ENCODE measurements around the gene ETV7.
"Not testable (repeated sequence)": the region's sequence is repeated elsewhere in the genome, so short reads cannot be mapped to it uniquely, and the experiment has no call there.

Gene ETV7

DNA sequence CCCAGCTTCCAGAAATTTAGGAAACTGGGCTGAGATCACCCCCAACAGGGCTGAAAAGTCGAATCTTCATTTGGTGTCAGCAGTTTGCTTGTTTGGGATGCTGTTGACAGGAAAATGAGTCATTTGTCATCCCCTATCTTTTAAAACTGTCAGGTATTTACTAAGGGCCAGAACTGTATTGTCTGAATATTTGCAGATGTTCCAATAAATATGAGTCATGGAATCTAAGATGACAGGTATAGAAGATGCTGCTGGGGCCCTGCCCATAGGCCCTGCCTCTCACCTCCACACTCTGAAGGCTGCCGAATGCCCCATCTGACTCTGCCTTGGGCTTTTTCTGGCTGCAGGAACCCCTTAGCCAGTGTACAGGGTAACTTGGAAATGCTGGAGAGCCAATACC is 3.9 kb downstream of the ETV7 start:
- DNase-seq, result no peak

DNA sequence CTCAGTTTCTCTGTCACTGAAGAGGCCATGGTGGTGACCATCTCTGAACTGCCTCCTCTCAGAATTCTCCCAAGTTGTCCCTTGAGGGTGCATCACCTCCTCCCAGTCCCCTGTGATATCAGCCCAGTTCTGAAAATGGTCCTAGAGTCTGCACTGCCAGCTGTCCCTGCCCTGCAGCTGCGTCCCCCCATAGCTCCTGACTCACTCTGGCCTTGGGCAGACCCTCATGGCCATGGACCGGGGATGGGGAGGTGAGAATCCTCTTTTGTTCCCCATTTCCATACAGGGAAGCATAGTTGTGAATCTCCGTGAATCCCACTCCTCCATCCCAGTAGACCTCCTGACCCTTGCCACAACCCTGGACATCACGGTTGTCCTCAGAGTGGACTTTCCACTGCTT is 4.5 kb downstream of the ETV7 start:
- no peak for DNase-seq

DNA sequence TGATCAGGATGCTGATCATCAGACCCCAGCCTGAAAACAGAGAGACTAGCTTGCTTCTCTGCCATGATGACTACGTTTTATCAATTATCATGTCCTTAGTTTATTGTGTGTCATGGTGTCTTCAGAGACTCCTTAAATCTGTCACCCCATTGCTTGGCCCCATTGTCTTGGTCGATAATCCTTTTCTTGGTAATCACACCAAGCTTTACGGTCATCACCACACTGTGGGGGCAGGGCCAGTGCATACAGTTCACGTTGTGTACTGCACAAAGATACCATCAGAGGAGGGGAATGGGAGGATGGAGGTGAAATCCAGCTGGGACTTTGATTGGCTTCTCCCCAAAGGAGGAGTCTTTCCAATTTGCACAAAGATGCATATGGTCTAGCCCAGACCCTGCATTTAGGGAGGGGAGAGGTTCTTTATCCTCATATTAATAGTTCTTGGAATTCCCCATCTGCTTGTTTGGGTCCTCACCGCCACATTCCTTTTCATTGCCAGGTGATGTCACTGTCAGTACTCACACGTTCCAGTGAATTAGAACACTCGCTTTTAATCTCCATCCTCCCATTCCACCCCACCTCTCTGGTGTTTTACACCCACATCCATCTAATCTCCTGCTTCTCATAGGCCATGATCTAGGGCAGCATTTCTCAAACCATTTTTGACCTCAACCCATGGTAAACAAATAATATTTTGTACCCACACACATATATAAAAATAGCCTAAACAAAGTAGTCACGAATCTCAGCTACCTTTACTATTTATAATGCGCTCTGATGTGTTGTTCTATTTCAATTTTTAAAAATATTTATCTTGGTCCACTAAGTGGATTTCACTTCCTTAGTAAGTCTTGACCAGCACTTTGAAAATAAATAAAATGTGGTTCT is 5.7 kb downstream of the ETV7 start:
- DNase-seq, result no peak

DNA sequence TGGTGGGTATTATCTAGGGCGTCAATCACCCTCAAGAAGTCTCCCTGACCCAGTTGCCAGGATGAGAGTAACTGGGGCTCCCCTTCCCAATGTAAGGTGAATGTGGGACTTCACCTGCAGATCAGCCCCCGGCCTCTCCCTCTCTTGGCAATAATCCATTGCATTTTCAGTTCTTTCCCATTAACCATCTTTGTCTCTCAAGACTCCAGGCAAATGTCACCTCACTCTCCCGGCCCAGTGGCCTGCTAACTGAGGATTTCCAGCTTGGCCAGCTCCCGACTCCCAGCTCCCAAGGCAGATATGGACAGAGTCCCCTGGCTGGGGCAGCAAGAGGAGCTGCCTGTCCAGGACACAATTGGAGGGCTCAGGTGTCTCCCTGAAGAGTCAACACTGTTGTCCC is 7.3 kb downstream of the ETV7 start:
- DNase-seq, result no peak

DNA sequence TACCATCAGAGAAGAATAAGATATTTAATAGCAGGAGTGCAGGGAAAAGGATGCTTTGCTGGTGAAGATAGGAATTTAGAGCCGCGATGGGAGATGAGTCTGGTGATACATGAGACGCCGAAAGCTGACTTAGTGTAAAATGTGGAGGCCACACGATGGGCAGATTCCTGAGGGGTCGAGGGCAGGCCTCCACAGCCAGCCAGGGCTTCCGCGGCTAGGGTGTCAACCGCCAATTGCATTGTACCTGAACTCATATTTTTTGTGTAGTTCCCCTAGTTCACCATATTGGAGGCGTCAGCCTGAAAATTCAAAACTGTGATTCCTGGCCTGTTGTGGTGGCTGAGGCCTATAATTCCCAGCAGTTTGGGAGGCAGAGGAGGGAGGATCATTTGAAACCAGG is 8.5 kb downstream of the ETV7 start:
- no peak for DNase-seq

DNA sequence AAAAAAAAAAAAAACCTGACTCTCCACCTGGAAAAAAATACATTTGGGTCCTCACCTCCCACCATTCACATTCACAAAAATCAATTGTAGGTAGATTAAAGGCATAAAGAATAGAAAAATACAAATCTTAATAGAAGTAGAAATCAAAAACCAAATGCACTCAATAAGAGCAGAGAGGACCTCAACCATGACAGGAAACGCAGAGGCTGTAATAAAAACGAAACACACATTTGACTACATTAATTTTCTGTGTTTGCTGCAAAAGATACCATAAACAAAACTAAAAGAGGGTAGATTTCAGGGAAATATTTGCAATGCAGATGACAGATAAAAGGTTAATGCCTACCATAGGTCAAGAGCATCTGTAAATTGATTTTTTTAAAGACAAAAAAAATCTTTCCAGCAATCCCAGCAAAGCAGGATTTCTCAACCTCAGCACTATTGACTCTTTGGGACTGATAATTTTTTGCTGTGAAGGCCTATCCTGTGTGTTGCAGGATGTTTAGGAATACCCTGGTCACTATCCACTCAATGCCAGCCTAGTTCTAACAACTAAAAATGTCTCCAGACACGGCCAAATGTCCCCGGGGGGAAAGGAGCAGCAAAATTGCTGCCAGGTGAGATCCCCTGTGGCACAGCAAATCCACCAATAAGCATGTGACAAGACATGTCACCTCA is 9.1 kb downstream of the ETV7 start:
- DNase-seq, result no peak

DNA sequence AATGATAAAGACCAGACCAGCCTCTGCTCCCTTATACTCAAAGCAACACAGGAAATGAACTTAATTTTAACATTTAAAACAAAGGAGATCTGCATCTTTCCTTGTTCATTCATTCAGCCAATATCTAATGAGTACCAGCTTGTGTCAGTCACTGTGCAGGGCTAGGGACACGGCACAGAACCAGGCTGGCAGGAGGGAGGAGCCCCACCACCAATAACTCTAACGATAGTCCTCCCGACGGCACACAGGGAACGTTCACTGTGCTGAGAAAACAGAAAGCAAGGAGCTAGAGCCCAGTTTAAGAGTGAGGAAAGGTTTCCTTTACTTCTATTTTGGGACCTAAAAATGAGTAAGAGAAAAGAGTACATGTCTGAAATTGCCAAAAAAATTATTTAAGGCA is 9.9 kb downstream of the ETV7 start:
- DNase-seq, result no peak

DNA sequence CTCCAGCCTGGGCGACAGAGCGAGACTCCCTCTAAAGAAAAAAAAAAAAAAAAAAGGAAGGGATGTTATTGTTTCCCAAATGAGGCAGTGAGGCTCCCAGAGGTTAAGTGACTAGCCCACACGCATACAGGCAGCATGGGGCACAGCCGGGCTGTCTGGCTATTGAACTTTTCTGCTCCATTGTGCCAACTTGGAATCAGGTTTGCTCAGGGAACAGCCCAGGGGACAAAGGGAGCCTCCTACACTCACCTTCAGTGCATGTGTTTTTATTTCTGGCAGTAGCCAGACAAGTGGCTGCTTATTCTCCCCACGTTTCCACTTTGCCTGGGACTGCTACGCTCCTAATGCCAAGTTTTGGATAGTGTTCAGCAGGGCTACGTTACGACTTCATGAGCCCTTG is 10.7 kb downstream of the ETV7 start:
- DNase-seq, result no peak

DNA sequence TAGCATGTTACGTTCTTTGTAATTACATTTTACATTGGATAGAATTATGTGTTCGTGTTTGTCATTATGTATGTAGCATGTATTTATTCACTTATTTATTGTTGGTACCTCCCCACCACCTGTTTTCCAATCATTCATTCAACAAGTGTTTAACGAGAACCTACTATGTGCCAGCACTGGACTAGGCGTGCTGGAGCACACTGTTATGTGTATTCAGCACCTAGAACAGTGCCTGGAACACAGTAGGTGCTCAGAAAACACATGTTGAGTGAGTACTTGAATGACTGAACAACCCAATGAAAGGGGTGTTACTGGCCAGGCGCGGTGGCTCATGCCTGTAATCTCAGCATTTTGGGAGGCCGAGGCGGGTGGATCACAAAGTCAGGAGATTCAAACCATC is 11.3 kb downstream of the ETV7 start:
- DNase-seq, result no peak

DNA sequence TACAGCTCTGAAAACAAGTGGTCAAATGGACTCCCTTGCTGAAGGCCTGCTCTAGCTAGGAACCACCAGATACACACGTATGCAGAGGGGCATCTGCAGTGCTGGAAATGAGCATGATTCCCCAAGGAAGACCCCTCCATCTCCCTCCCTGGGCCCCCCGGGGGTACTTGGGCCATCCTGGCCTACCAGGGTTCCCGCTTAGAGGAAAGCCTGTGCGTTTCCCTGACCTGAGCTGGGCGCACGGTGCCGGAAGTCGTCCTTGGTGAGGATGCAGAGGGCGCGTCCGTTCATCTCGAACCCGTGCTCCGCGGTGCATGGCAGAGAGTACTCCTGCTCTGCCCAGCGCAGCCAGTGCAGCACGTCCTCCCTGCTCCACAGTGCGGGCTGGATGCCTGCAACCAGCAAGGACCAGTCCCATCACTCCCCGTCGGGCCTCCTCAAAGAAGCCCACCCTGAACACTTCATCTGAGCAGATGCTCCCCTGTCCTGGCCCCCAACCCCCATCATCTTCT is 11.8 kb downstream of the ETV7 start:
- no peak for DNase-seq

DNA sequence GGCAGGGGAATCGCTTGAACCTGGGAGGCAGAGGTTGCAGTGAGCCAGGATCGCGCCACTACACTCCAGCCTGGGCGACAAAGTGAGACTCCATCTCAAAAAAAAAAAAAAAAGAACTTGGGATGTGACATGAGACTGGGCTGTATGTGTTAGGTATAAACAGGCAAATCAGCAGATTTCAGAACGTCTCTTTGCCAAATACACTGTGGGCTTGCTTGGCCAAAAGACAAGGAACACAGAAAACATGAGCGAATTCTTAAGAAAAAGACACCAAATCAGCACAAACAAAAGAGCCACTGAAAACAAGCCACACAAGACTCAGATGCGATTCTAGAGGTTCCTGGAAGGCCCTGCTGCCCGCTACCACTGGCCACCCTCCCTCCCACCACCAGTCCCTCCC is 12.5 kb downstream of the ETV7 start:
- no peak for DNase-seq

DNA sequence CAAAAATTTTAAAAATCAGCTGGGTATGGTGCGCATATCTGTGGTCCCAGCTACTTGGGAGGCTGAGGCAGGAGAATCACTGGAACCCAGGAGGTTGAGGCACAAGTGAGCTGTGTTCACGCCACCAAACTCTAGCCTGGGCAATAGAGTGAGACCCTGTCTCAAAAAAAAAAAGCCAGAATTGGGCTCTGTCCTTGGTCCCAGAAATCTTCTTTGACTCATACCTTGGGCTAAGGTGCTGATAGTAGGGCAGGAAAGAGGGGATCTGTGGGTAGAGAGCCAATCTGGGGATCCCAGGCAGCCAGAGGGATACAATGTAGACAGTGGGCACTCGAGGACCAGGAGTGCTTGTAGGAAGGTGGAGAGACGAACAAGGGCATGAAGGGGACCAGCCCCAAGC is 13.3 kb downstream of the ETV7 start:
- DNase-seq, result no peak

DNA sequence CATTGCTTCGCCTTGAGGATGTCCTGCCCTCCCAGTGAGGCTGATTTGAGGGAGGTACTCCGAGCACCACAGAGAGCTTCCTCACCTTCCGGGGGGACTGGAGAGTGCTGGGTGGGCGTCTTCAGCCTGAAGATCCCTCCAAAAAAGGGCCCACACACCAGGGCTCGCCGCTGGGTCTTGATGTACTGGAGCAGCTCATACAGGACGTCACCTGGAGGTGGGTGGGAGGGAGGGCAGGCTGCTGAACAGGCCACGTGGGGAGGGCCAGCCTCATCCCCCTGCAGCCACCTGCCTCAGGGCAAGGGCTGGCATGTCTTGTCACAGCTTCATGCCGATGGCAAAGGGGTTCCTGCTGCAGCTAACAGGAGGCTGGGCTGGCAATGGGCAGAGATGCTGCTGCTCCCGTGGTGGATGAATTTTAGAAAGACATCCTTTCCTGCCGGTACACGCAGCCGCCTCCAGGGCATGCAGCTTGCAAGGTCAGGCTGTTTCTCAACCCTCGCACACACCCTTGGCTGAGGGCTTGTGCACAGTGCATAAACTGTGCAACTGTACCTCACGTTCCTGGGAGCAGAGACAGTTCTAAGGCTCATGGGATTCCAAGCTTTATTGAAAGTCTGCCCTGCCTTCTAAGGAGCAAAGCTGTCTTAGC is 14.0 kb downstream of the ETV7 start:
- DNase-seq, result no peak

DNA sequence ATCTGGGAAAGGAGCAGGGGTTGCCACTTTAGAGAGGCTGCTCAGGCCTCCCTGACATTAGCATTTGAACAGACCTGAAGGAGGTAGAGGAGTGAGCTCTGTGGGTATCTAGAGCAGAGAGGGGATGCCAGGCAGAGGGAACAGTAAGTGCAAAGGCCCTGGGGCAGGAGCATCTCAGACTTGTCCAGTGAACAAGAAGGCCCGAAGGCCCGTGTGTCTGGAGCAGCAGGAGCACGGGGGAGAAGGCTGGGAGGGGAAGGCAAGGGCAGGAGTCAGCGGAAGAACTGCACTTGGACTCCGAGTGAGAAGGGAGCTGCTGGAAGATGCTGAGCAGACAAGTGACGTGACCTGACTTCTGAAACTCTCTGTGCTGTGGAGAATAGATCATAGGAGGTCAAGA is 15.4 kb downstream of the ETV7 start:
- no peak for DNase-seq

DNA sequence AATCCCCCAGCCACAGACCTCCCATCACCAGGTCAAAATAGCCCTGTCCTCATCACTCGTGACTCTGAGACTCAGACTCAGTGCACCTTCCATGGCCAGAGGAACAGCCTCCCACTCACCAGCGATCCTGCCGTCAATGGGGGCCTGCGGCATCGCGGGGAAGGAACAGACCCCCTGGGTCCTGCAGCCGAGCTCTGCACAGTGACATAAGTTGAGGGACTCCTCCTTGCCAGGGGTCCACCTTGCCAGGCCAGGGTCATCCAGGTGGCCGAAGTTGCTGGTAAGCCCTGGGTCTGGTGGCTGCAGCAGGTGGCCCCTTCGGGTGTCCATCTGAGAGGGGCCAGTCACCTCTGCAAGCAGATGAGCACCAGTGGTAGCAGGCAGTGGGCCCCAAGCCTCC is 16.3 kb downstream of the ETV7 start:
- DNase-seq, result no peak

DNA sequence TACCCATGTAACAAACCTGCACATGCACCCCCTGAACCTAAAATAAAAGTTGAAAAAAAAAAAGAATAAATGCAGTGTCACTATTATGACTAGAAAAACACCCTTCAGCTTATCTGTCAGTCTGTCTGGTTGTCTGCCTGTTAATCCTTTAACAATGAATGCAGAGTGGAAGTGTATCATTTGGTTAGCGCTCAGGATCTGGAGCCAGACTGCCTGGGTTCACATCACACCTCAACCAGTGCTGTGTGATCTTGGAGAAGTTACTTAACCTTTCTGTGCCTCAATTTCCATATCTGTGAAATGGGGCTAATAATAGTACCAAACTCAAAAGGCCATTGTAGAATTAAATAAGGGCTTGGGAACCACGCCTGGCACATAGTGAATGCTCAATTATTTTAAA is 16.8 kb downstream of the ETV7 start:
- DNase-seq, result no peak

DNA sequence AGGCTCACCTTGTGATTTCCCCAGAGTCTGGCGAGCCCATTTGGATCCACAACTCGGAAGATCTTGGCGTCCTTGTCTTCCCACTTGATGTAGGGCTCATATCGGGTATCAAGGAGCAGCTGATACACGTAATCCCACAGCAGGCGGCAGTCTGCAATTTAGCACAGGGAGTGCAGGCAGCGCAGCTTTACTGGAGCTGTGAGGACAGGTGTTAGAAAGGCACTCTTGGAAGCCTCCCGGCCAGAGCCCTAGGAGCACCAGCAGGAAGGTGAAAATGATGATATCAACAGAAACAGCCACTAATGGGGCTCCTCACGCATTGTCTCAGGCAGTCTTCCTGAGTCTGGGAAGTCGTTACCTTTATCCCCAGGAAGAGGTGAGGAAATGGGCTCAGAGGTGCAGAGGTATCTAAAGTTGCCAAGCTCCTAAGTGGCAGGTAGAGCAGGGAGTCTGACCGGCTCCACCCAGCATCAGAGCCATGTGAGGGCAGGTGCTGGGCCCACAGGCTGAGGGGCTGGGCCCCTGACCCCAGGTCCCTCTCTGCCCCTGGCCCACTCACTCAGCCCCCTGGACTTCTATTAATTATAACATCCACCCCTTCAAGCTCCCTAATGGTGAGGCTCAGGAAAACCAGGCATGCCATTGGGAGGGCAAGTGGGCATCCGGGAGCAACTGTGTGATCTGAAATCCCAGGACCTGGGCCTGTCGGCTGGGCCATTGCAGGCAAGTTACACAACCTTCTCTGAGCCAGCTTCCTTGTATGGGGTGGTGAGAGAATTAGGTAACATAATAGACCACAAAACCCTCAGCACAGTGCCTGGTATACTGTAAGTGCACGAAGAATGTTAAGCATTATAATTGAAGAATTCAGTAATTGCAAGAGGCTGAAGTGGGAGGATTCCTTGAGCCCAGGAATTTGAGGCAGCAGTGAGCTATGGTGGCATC is 18.3 kb downstream of the ETV7 start:
- DNase-seq, result peak; percentile 90

DNA sequence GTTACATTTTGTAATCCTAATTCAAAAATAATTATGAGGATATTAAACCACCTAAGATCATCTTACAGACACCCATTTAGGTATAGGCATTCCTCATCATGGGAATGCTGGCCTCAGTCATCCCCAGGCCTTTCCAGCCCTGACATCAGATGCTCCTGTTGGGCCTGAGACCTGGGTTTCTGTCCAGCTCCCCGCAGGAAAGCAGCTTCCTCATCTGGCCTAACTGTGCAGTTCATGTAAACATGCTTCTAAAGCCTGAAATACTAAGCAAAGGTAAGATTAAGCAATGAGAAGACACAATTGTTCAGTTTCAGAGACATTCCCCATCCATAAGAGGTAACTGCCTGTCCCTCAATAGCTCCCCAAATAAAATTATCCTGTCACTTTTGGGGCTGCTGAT is 19.0 kb downstream of the ETV7 start:
- no peak for DNase-seq

DNA sequence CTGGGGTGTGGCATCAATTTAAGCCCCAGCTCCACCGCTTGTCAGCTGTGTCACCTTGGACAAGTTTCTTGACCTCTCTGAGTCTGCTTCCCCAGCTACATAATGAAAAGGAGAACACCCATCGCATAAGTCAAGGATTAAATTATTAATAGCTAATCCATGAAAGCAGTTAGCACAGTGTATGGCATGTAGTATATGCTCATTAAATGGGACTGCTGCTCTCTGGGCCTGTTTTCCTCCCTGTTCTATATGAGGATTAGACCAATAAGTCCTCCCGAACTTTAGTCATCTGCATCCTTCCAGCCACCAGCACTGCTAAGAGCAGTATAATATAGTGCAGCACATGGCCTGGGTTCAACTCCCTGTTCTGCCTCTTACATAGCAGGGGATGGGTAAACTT is 19.7 kb downstream of the ETV7 start:
- DNase-seq, result no peak

DNA sequence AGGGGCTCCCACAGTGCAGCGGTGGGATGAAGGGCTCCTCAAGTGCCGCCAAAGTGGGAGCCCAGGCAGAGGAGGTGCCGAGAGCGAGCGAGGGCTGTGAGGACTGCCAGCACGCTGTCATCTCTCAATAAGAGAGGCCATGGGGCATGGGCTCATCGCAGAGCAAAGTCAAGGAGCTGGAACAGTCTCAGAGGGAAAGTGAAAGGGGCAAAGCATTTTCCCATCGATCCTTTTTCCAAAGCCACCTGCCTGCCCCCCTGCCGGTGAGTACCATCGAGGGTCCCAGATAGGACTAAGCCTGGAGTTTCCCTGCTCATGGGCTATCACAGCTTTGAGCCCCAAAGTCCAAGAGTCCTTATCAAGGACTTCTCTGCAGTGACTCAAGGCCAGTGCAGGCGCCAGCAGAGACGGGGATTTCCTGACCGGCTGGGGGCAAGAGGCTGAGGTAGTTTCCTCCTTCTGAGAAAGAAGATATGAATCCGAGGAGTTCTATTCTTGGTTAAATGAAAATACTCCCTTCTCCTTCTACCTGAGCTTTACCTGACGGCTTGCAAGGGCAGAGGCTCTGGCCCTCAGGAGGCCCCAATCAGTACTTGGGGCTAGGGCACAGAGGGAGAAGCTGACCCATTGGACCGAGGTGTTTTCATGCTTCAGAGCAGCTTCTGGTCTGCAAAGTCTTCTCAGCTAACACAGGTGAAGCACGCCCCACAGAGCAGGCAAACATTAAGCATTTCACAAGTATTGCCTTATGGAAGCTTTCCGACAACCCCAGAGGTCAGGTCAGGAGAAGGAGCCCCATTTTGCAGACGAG is 22.6 kb downstream of the ETV7 start:
- no peak for DNase-seq

DNA sequence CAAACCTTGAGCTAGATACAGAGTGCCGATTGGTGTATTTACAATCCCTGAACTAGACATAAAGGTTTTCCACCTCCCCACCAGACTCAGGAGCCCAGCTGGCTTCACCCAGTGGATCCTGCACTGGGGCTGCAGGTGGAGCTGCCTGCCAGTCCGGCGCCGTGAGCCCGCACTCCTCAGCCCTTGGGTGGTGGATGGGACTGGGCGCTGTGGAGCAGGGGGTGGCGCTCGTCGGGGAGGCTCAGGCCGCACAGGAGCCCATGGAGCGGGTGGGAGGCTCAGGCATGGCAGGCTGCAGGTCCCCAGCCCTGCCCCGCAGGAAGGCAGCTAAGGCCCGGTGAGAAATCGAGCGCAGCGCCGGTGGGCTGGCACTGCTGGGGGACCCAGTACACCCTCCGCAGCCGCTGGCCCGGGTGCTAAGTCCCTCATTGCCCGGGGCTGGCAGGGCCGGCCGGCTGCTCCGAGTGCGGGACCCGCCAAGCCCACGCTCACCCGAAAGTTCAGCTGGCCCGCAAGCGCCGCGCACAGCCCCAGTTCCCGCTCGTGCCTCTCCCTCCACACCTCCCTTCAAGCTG is 23.3 kb downstream of the ETV7 start:
- not testable (repeated sequence) for DNase-seq

Measured in fibroblast of skin of abdomen (primary cell).